Panc1 (cell line): ENCODE measurements around the gene IL13RA1. TPM values are rescaled to one million over a fixed set of nuclear protein-coding genes. Genes with fewer than 3 reads are reported as not detected.

Experiments
- ATAC-seq: fragments of 200-7000 bp; cut with Tn5 transposase; 2 replicates; pipeline ENCODE4 v1.9.1; 2020; ENCODE audit warnings: mild to moderate bottlenecking, moderate library complexity
- BruUV-seq: library from RNA; stranded (reverse); fragments of 400-500 nt; replicated peaks from 2 replicates; lab custom pipeline; 2021; lab: Mats Ljungman, UMichigan
- CTCF ChIA-PET: fragments of 300-600 bp; sonication (Branson Sonifier 250); formaldehyde crosslinking; loops from one replicate; lab custom pipeline; 2022; ENCODE audit warnings: antibody characterized with exemption; lab: Charles Lee
- POLR2A ChIA-PET: fragments of 300-600 bp; sonication (Branson Sonifier 250); formaldehyde crosslinking; loops from one replicate; lab custom pipeline; 2022; ENCODE audit warnings: antibody characterized with exemption; lab: Charles Lee
- DNase-seq: peaks from one replicate; pipeline ENCODE4 v3.0.0-alpha.2; 2010; ENCODE audit warnings: low read depth, low spot score
- H3K27ac ChIP-seq: 2 replicates; pipeline ENCODE4 v1.5.1; 2011; ENCODE audit warnings: mild to moderate bottlenecking, low read length, inconsistent platforms
- H3K27me3 ChIP-seq: fragments of 200-500 bp; sonication (Bioruptor generic); 2 replicates; pipeline ENCODE4 v1.6.0; 2014; ENCODE audit warnings: low read length, inconsistent platforms; ENCODE audit not compliant: control insufficient read depth, insufficient read depth
- H3K36me3 ChIP-seq: fragments of 200-500 bp; sonication (Bioruptor generic); 2 replicates; pipeline ENCODE4 v1.5.1; 2014; ENCODE audit warnings: inconsistent platforms, mild to moderate bottlenecking, low read length, moderate library complexity; ENCODE audit not compliant: control insufficient read depth, insufficient read depth
- H3K4me1 ChIP-seq: 2 replicates; pipeline ENCODE4 v1.5.1; 2011; ENCODE audit warnings: inconsistent platforms, mild to moderate bottlenecking, low read length, moderate library complexity; ENCODE audit not compliant: control insufficient read depth, insufficient read depth
- H3K4me3 ChIP-seq, 2 experiments: 2 replicates each; pipeline ENCODE4 v1.5.1; 2011 to 2012; ENCODE audit warnings: low read depth in 2 of 2, low read length in 2 of 2, mild to moderate bottlenecking in 2 of 2, inconsistent platforms in 1 of 2, moderate library complexity in 1 of 2
- H3K9me3 ChIP-seq: fragments of 200-500 bp; sonication (Bioruptor generic); 2 replicates; pipeline ENCODE4 v1.5.1; 2014; ENCODE audit warnings: low read depth, mild to moderate bottlenecking, inconsistent platforms, low read length, moderate library complexity; ENCODE audit not compliant: control insufficient read depth, insufficient read depth
- POLR2AphosphoS5 ChIP-seq: IDR thresholded peaks from 2 replicates; pipeline ENCODE4 v1.6.1; 2012; ENCODE audit warnings: mild to moderate bottlenecking, low read depth, low read length, moderate library complexity
- SIN3A ChIP-seq: IDR thresholded peaks from 2 replicates; pipeline ENCODE4 v1.6.1; 2012; ENCODE audit warnings: low read depth, mild to moderate bottlenecking, low read length, moderate library complexity, borderline replicate concordance; ENCODE audit not compliant: insufficient read depth
- TCF7L2 ChIP-seq: IDR thresholded peaks from 2 replicates; pipeline ENCODE4 v1.6.1; 2011; ENCODE audit warnings: mild to moderate bottlenecking, low read depth, low read length, inconsistent platforms
- in situ Hi-C: cut with HindIII; loops from 2 replicates; pipeline ENCODE4 v1.10.0; 2016; ENCODE audit warnings: low sequenced_read_pairs, low pct_unique_long_range_greater_than_20kb
- intact Hi-C: fragments of 100-400 bp; cut with micrococcal nuclease; formaldehyde crosslinking; loops from one replicate; pipeline ENCODE4 v1.10.0; 2022; ENCODE audit not compliant: unreplicated experiment
- total RNA-seq: library from RNA; stranded (reverse); gene quantifications from one replicate; pipeline ENCODE4 v1.2.1, GENCODE V29; 2021; ENCODE audit not compliant: unreplicated experiment
- TF ChIP-seq, protein P1 (sequence below): fragments of 450-650 bp; IDR thresholded peaks from 2 replicates; pipeline ENCODE4 v1.5.1; 2017; ENCODE audit warnings: mild to moderate bottlenecking
- TF ChIP-seq, protein P2 (sequence below), 2 experiments: IDR thresholded peaks; 2 replicates each; pipeline ENCODE4 v1.6.1; 2011 to 2012; ENCODE audit warnings: low read depth in 2 of 2, control low read depth in 1 of 2, low read length in 1 of 2, mild to moderate bottlenecking in 1 of 2, moderate library complexity in 1 of 2; ENCODE audit not compliant: insufficient read depth in 1 of 2

IL13RA1 gene
- total RNA-seq, 1 experiment from 2014 or later, result 191 TPM

DNA sequence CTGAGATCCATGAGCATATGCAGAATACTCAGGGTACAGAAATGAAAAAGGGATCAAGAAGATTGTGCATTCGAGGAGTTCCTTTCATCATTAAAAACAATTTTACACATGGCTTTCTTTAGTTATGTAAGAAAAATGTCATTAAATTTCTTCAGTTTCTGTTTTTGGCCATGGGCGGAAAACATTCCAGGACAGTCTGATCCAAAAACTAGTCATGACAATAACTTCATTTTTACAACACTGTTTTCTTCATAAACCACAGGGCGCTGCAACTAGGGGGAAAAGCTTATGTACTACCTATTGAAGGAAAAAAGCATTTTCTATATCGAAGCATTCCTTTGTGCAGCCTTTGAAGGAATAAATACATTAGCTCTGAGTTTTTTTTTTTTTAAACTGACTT lies 28.2 kb downstream of the IL13RA1 start:
- Histone ChIP-seq H3K27me3 (no peaks in the 10 kb centered on the region), H3K4me1 (no peaks in the 10 kb centered on the region), H3K4me3 (no peak overlapping the region), H3K27ac (no peak overlapping the region), H3K9me3 (no peaks in the 10 kb centered on the region), H3K36me3 (peaks cover 15% of the 10 kb centered on the region; the same call in 1 of the 2 replicates)
- CTCF ChIA-PET, result no interaction called here
- in situ Hi-C loops (no loop called here), intact Hi-C loops (no loop called here)
- DNase-seq (no peak), ATAC-seq (no peak)
- no TSS peak for BruUV-seq
- POLR2A ChIA-PET, result interaction anchor here (0.6 kb wide), 1 partner anchor 104 kb away, joined by 3 read pairs; no protein-coding TSS in a partner anchor
- TF ChIP-seq, protein P1, sequence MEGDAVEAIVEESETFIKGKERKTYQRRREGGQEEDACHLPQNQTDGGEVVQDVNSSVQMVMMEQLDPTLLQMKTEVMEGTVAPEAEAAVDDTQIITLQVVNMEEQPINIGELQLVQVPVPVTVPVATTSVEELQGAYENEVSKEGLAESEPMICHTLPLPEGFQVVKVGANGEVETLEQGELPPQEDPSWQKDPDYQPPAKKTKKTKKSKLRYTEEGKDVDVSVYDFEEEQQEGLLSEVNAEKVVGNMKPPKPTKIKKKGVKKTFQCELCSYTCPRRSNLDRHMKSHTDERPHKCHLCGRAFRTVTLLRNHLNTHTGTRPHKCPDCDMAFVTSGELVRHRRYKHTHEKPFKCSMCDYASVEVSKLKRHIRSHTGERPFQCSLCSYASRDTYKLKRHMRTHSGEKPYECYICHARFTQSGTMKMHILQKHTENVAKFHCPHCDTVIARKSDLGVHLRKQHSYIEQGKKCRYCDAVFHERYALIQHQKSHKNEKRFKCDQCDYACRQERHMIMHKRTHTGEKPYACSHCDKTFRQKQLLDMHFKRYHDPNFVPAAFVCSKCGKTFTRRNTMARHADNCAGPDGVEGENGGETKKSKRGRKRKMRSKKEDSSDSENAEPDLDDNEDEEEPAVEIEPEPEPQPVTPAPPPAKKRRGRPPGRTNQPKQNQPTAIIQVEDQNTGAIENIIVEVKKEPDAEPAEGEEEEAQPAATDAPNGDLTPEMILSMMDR, result no peak
- TF ChIP-seq SIN3A, result no peak
- TF ChIP-seq TCF7L2, result no peak
- TF ChIP-seq, protein P2, sequence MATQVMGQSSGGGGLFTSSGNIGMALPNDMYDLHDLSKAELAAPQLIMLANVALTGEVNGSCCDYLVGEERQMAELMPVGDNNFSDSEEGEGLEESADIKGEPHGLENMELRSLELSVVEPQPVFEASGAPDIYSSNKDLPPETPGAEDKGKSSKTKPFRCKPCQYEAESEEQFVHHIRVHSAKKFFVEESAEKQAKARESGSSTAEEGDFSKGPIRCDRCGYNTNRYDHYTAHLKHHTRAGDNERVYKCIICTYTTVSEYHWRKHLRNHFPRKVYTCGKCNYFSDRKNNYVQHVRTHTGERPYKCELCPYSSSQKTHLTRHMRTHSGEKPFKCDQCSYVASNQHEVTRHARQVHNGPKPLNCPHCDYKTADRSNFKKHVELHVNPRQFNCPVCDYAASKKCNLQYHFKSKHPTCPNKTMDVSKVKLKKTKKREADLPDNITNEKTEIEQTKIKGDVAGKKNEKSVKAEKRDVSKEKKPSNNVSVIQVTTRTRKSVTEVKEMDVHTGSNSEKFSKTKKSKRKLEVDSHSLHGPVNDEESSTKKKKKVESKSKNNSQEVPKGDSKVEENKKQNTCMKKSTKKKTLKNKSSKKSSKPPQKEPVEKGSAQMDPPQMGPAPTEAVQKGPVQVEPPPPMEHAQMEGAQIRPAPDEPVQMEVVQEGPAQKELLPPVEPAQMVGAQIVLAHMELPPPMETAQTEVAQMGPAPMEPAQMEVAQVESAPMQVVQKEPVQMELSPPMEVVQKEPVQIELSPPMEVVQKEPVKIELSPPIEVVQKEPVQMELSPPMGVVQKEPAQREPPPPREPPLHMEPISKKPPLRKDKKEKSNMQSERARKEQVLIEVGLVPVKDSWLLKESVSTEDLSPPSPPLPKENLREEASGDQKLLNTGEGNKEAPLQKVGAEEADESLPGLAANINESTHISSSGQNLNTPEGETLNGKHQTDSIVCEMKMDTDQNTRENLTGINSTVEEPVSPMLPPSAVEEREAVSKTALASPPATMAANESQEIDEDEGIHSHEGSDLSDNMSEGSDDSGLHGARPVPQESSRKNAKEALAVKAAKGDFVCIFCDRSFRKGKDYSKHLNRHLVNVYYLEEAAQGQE (IDR thresholded peaks at IDR 0.05; ENCODE audit: insufficient read depth in 1 of 2, low read depth in 2 of 2, low read length in 1 of 2), result no peak
- no peak for TF ChIP-seq POLR2AphosphoS5

DNA sequence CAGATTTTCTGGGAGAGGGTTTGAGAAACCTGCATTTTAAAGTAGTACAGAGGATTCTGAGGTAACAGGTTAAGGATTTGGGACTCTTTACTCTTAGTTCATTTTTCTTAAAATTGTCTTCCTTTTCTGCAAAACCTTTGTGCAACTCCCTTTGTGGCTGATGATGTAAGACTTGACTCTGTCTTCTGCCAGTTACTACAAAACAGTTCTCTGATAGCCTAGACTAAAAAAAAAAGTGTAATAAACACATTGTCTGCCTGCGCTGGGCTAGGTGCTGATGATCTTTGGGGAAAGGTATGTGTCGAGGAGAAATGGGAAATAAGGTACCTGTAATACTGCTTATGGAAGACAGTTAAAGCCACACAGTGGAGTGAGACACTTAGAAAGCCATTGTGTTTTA lies 28.7 kb downstream of the IL13RA1 start:
- CTCF ChIA-PET, result no interaction called here

More for the DNA sequence above, 28.7 kb downstream of the IL13RA1 start:
- no peak overlapping the region for H3K27ac ChIP-seq
- POLR2A ChIA-PET, result no interaction called here
- in situ Hi-C loops, result no loop called here
- no peaks in the 10 kb centered on the region for H3K27me3 ChIP-seq
- H3K4me1 ChIP-seq, result no peaks in the 10 kb centered on the region
- DNase-seq (no peak), ATAC-seq (no peak)
- no peak for TF ChIP-seq TCF7L2
- TF ChIP-seq, protein P1, result no peak
- TF ChIP-seq POLR2AphosphoS5, result no peak
- TF ChIP-seq SIN3A, result no peak
- H3K9me3 ChIP-seq, result no peaks in the 10 kb centered on the region
- H3K36me3 ChIP-seq, result peaks cover 17% of the 10 kb centered on the region; the same call in 1 of the 2 replicates
- no peak overlapping the region for H3K4me3 ChIP-seq
- BruUV-seq, result no TSS peak
- intact Hi-C loops, result no loop called here
